GM23338 (cell line): ENCODE data around the gene PAMR1. TPM values are rescaled to one million over a fixed set of nuclear protein-coding genes. Genes with fewer than 3 reads are reported as not detected.

Experiments
- EZH2 ChIP-seq: fragments of 200-600 bp; sonication (generic); IDR thresholded peaks from one replicate; pipeline ENCODE4 v1.8.0; 2017; ENCODE audit warnings: antibody characterized with exemption, mild to moderate bottlenecking, low read depth; ENCODE audit not compliant: unreplicated experiment
- EZH2phosphoT487 ChIP-seq: fragments of 200-600 bp; sonication (generic); IDR thresholded peaks from one replicate; pipeline ENCODE4 v1.8.1; 2018; ENCODE audit warnings: antibody characterized with exemption; ENCODE audit not compliant: unreplicated experiment
- NANOG ChIP-seq: IDR thresholded peaks from 2 replicates; pipeline ENCODE4 v1.6.1; 2016; ENCODE audit warnings: antibody characterized with exemption, borderline replicate concordance
- POLR2AphosphoS5 ChIP-seq: IDR thresholded peaks from 2 replicates; pipeline ENCODE4 v1.6.1; 2016; ENCODE audit warnings: antibody characterized with exemption, low read depth
- STAT1 ChIP-seq: IDR thresholded peaks from one replicate; pipeline ENCODE4 v1.6.1; 2016; ENCODE audit warnings: antibody characterized with exemption; ENCODE audit not compliant: unreplicated experiment
- ZNF114 ChIP-seq: fragments of 250-450 bp; sonication (Bioruptor Pico); IDR thresholded peaks from 2 replicates; pipeline ENCODE4 v1.5.0; 2020; ENCODE audit warnings: mild to moderate bottlenecking, moderate library complexity
- ZNF331 ChIP-seq: fragments of 250-450 bp; sonication (Bioruptor Pico); IDR thresholded peaks from 2 replicates; pipeline ENCODE4 v1.5.0; 2020; ENCODE audit warnings: low read depth, mild to moderate bottlenecking, moderate library complexity
- polyA plus RNA-seq: library from polyadenylated mRNA; unstranded; fragments of >200 nt; fragmentation: Nextera tagmentation; extraction: Ambion mirVana; gene quantifications from 2 replicates; pipeline ENCODE4 v1.2.1, GENCODE V29; 2016
- total RNA-seq: library from RNA; depleted of rRNA; stranded (reverse); fragments of >200 nt; shearing (Covaris generic); gene quantifications from 2 replicates; pipeline ENCODE4 v1.2.3, GENCODE V29; 2014
- TF ChIP-seq, protein P1 (sequence below): fragments of 250-450 bp; sonication (Bioruptor Pico); IDR thresholded peaks from 2 replicates; pipeline ENCODE4 v1.5.0; 2020; ENCODE audit warnings: mild to moderate bottlenecking, moderate library complexity
- TF ChIP-seq, protein P2 (sequence below): IDR thresholded peaks from 2 replicates; pipeline ENCODE4 v1.6.1; 2016; ENCODE audit warnings: antibody characterized with exemption
- TF ChIP-seq, protein P3 (sequence below), 2 experiments: fragments of 200-600 bp in 1 of 2; sonication (generic) in 1 of 2; conservative IDR thresholded peaks; 2 replicates each; pipeline versions ENCODE4 v1.5.1 to v1.6.1; 2016 to 2017; ENCODE audit warnings: antibody characterized with exemption in 2 of 2, low read depth in 2 of 2, mild to moderate bottlenecking in 2 of 2, moderate library complexity in 1 of 2

PAMR1 gene
- total and polyA plus RNA-seq, 2 experiments from 2014 or later = 1.6 to 3.1 TPM

DNA sequence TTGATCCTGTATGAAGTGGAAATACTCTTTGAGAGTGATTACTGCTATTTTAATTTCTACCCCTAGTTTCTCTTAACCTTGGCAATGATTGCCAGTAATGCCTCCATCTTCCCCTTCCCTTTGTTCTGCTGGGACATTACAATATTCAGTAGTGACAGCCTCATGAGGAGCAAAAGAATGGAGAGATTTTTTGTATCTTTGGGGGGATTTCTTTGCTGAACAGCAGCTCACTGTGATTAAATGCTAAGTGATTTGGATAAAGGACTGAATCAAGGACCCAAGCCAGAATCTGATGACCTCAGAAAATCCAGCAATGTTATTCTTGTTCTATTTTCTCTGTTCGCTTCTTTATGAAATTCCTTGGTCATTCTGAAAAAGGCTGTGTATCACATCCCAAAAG is 99.1 kb downstream of the PAMR1 start (continued):
- TF ChIP-seq, protein P1, sequence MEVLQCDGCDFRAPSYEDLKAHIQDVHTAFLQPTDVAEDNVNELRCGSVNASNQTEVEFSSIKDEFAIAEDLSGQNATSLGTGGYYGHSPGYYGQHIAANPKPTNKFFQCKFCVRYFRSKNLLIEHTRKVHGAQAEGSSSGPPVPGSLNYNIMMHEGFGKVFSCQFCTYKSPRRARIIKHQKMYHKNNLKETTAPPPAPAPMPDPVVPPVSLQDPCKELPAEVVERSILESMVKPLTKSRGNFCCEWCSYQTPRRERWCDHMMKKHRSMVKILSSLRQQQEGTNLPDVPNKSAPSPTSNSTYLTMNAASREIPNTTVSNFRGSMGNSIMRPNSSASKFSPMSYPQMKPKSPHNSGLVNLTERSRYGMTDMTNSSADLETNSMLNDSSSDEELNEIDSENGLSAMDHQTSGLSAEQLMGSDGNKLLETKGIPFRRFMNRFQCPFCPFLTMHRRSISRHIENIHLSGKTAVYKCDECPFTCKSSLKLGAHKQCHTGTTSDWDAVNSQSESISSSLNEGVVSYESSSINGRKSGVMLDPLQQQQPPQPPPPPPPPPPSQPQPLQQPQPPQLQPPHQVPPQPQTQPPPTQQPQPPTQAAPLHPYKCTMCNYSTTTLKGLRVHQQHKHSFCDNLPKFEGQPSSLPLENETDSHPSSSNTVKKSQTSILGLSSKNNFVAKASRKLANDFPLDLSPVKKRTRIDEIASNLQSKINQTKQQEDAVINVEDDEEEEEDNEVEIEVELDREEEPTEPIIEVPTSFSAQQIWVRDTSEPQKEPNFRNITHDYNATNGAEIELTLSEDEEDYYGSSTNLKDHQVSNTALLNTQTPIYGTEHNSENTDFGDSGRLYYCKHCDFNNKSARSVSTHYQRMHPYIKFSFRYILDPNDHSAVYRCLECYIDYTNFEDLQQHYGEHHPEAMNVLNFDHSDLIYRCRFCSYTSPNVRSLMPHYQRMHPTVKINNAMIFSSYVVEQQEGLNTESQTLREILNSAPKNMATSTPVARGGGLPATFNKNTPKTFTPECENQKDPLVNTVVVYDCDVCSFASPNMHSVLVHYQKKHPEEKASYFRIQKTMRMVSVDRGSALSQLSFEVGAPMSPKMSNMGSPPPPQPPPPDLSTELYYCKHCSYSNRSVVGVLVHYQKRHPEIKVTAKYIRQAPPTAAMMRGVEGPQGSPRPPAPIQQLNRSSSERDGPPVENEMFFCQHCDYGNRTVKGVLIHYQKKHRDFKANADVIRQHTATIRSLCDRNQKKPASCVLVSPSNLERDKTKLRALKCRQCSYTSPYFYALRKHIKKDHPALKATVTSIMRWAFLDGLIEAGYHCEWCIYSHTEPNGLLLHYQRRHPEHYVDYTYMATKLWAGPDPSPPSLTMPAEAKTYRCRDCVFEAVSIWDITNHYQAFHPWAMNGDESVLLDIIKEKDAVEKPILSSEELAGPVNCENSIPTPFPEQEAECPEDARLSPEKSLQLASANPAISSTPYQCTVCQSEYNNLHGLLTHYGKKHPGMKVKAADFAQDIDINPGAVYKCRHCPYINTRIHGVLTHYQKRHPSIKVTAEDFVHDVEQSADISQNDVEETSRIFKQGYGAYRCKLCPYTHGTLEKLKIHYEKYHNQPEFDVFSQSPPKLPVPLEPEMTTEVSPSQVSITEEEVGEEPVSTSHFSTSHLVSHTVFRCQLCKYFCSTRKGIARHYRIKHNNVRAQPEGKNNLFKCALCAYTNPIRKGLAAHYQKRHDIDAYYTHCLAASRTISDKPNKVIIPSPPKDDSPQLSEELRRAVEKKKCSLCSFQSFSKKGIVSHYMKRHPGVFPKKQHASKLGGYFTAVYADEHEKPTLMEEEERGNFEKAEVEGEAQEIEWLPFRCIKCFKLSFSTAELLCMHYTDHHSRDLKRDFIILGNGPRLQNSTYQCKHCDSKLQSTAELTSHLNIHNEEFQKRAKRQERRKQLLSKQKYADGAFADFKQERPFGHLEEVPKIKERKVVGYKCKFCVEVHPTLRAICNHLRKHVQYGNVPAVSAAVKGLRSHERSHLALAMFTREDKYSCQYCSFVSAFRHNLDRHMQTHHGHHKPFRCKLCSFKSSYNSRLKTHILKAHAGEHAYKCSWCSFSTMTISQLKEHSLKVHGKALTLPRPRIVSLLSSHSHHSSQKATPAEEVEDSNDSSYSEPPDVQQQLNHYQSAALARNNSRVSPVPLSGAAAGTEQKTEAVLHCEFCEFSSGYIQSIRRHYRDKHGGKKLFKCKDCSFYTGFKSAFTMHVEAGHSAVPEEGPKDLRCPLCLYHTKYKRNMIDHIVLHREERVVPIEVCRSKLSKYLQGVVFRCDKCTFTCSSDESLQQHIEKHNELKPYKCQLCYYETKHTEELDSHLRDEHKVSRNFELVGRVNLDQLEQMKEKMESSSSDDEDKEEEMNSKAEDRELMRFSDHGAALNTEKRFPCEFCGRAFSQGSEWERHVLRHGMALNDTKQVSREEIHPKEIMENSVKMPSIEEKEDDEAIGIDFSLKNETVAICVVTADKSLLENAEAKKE (CRISPR knock-in tag) = no peak
- no peak for TF ChIP-seq STAT1
- no peak for TF ChIP-seq ZNF331 (CRISPR knock-in tag)
- TF ChIP-seq EZH2phosphoT487 = no peak
- no peak for TF ChIP-seq ZNF114 (CRISPR knock-in tag)
- no peak for TF ChIP-seq EZH2
- TF ChIP-seq, protein P2, sequence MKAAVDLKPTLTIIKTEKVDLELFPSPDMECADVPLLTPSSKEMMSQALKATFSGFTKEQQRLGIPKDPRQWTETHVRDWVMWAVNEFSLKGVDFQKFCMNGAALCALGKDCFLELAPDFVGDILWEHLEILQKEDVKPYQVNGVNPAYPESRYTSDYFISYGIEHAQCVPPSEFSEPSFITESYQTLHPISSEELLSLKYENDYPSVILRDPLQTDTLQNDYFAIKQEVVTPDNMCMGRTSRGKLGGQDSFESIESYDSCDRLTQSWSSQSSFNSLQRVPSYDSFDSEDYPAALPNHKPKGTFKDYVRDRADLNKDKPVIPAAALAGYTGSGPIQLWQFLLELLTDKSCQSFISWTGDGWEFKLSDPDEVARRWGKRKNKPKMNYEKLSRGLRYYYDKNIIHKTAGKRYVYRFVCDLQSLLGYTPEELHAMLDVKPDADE = no peak
- TF ChIP-seq POLR2AphosphoS5 = no peak
- no peak for TF ChIP-seq NANOG
- TF ChIP-seq, protein P3, sequence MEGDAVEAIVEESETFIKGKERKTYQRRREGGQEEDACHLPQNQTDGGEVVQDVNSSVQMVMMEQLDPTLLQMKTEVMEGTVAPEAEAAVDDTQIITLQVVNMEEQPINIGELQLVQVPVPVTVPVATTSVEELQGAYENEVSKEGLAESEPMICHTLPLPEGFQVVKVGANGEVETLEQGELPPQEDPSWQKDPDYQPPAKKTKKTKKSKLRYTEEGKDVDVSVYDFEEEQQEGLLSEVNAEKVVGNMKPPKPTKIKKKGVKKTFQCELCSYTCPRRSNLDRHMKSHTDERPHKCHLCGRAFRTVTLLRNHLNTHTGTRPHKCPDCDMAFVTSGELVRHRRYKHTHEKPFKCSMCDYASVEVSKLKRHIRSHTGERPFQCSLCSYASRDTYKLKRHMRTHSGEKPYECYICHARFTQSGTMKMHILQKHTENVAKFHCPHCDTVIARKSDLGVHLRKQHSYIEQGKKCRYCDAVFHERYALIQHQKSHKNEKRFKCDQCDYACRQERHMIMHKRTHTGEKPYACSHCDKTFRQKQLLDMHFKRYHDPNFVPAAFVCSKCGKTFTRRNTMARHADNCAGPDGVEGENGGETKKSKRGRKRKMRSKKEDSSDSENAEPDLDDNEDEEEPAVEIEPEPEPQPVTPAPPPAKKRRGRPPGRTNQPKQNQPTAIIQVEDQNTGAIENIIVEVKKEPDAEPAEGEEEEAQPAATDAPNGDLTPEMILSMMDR (conservative IDR thresholded peaks at IDR 0.05; ENCODE audit: low read depth in 2 of 2) = no peak
